AG10803 (cell line): ENCODE data around the gene RAB3GAP2.
"Not testable (repeated sequence)": the region's sequence is repeated elsewhere in the genome, so short reads cannot be mapped to it uniquely, and the experiment has no call there.

Experiments
- DNase-seq: peaks from one replicate; pipeline ENCODE4 v3.0.0; 2010; ENCODE audit warnings: low read depth
- H3K4me3 ChIP-seq: 2 replicates; pipeline ENCODE4 v1.5.1; 2011; ENCODE audit warnings: mild to moderate bottlenecking, low read length, control low read depth
- CTCF ChIP-seq: conservative IDR thresholded peaks from 2 replicates; pipeline ENCODE4 v1.5.1; 2011; ENCODE audit warnings: mild to moderate bottlenecking, low read length, control low read depth, inconsistent platforms

RAB3GAP2 gene

DNA sequence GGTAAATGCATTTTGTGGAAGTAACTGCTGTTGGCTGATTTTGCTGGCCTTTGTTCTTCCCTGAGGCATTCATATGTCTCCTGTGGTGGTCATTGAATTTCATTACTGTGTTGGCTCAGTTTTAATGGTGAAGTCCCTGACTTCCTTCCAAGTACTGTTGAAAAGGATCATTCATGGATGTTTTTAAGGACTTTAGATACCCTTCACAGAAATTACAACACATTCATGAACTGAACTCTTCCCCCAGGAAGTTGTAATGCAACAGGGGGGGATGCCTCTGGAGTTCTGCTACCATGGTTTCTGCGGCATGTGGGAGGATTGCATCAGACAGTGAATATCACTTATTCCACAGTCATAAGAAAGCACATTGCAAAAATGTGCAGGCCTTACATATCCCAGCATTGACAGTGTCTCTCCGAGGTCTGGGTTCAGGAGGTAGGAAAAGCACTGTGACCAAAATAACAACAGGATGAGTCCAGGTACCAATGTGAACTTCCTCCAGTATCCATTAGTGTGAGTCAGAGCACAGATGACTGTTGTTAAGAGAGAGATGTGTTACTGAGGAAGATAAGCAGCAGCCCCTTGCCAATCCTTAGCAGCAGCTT lies 2.1 kb upstream of the RAB3GAP2 start:
- peak; percentile 78 for DNase-seq
- H3K4me3 ChIP-seq: no peak overlapping the region
- TF ChIP-seq CTCF: no peak

DNA sequence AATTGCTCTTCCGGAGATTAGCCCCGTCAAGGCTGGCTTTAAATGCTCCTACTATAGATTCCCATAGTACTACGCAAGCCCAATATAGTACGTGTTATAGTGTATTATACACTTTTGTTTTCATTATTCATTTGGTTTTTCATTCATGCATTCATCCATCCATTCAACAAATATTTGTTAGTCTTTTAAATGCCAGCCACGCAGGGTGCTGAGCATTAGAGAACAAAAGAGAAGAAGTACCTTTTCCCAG lies 513 bp upstream of the RAB3GAP2 start:
- no peak for TF ChIP-seq CTCF
- H3K4me3 ChIP-seq: peak overlapping the region; percentile 96
- no peak for DNase-seq

DNA sequence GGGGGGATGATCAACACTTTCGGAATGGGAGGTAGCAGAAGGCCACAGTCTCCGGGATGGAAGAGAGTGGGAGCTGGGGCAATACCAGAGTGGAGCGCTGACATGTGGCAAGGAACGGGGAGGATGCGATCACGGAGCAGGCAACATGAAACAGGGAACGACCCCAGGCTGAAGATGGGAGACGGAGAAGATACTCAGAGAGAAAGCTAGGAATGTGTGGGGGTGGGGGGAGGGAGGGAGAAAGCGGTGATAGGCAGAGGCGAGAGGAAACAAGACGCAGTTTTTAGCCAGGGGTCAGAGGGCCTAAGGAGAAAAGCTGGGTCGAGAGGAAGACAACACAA lies 577 bp downstream of the RAB3GAP2 start:
- no peak for TF ChIP-seq CTCF
- peak; percentile 42 for DNase-seq
- H3K4me3 ChIP-seq: peak overlapping the region; percentile 96

- TF ChIP-seq CTCF: no peak
- DNase-seq: no peak
- H3K4me3 ChIP-seq: no peak overlapping the region
These were observed 3.2 kb downstream of the RAB3GAP2 start for GRCh38 chr1:220269036-220269435.

DNA sequence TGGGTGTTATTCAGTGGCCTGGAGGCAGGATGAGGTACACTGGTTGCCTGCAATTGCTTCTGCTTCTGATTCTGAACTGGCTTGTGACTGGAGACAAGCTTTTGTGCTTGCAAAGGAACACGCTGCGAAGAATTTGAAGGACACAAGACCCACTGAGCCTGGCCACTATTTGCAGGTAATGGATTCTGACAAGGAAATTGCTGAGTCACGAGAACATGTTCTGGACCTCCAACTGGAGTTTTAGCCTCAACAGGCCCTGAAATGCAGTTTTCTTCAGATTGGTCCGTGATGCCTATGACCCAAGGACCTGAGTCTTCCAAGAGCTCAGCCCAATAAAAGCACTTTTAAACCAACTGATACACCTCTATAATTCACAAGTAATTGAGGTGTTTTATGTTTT lies 4.6 kb downstream of the RAB3GAP2 start:
- H3K4me3 ChIP-seq: no peak overlapping the region
- DNase-seq: no peak
- TF ChIP-seq CTCF: no peak

- H3K4me3 ChIP-seq, DNase-seq: not testable (repeated sequence)
These were observed 12.0 kb downstream of the RAB3GAP2 start for GRCh38 chr1:220260228-220260627.

- H3K4me3 ChIP-seq, DNase-seq: not testable (repeated sequence)
These were observed 12.5 kb downstream of the RAB3GAP2 start for GRCh38 chr1:220259756-220260155.

DNA sequence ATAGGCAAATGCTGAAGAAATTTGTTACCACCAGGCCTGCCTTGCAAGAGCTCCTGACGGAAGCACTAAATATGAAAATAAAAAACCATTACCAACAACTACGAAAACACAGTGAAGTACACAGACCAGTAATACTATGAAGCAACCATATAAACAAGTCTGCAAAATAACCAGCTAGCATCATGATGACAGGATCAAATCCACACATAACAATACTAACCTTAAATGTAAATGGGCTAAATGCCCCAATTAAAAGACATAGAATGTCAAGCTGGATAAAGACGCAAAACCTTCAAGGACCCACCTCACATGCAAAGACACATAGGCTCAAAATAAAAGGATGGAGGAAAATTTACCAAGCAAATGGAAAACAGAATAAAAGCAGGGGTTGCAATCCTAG lies 16.1 kb downstream of the RAB3GAP2 start:
- H3K4me3 ChIP-seq, DNase-seq: not testable (repeated sequence)

DNA sequence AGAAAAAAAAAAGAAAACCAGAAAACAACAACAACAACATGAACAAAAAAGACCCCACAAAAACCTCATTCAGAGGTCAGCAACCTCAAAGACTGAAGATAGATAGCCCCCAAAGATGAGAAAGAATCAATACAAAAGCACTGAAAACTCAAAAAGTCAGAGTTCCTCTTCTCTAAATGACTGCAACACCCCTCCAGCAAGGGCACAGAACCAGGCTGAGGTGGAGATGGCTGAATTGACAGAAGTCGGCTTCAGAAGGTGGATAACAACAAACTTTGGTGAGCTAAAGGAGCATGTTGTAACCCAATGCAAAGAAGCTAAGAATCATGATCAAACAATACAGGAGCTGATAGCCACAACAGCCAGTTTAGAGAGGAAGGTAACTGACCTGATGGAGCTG lies 17.0 kb downstream of the RAB3GAP2 start:
- H3K4me3 ChIP-seq: no peak overlapping the region
- no peak for TF ChIP-seq CTCF
- DNase-seq: no peak

- DNase-seq, H3K4me3 ChIP-seq: not testable (repeated sequence)
These were observed 19.0 kb downstream of the RAB3GAP2 start for GRCh38 chr1:220253290-220253689.
